KMS-11 (cell line): ENCODE measurements around the gene LSG1.

ENCODE experiments used
- H2AFZ ChIP-seq: fragments of 200-600 bp; sonication (generic); 2 replicates; pipeline ENCODE4 v1.6.1; 2016; ENCODE audit warnings: antibody characterized with exemption, mixed run types, low read depth
- H3K27ac ChIP-seq: fragments of 200-600 bp; sonication (generic); 2 replicates; pipeline ENCODE4 v1.6.1; 2016; ENCODE audit warnings: mild to moderate bottlenecking, mixed run types
- H3K27me3 ChIP-seq: fragments of 200-600 bp; sonication (generic); 2 replicates; pipeline ENCODE4 v1.6.1; 2017; ENCODE audit warnings: mild to moderate bottlenecking, low read depth, mixed run types, moderate library complexity; ENCODE audit not compliant: insufficient read depth
- H3K36me3 ChIP-seq: fragments of 200-600 bp; sonication (generic); 2 replicates; pipeline ENCODE4 v1.6.1; 2017; ENCODE audit warnings: mild to moderate bottlenecking, mixed run types; ENCODE audit not compliant: insufficient read depth
- H3K4me1 ChIP-seq: fragments of 200-600 bp; sonication (generic); 2 replicates; pipeline ENCODE4 v1.6.1; 2016; ENCODE audit warnings: mild to moderate bottlenecking, low read depth, mixed run types; ENCODE audit not compliant: poor library complexity, severe bottlenecking
- H3K4me2 ChIP-seq: fragments of 200-600 bp; sonication (generic); 2 replicates; pipeline ENCODE4 v1.7.0; 2016; ENCODE audit warnings: mild to moderate bottlenecking, mixed run types
- H3K4me3 ChIP-seq: fragments of 200-600 bp; sonication (generic); IDR thresholded peaks from 2 replicates; pipeline ENCODE4 v1.6.1; 2017; ENCODE audit warnings: low read depth, low read length, mixed read lengths; ENCODE audit not compliant: insufficient read depth
- H3K79me2 ChIP-seq: fragments of 200-600 bp; sonication (generic); 2 replicates; pipeline ENCODE4 v1.6.1; 2016; ENCODE audit warnings: low read depth, mixed run types; ENCODE audit not compliant: insufficient read depth
- H3K9ac ChIP-seq: fragments of 200-600 bp; sonication (generic); 2 replicates; pipeline ENCODE4 v1.6.1; 2016; ENCODE audit warnings: mild to moderate bottlenecking, mixed run types
- H4K20me1 ChIP-seq: fragments of 200-600 bp; sonication (generic); 2 replicates; pipeline ENCODE4 v1.6.1; 2016; ENCODE audit warnings: mild to moderate bottlenecking, mixed run types; ENCODE audit not compliant: insufficient read depth
- CTCF ChIP-seq: fragments of 200-600 bp; sonication (generic); conservative IDR thresholded peaks from 2 replicates; pipeline ENCODE4 v1.6.1; 2017; ENCODE audit warnings: low read depth, mild to moderate bottlenecking, antibody characterized with exemption, low read length, moderate library complexity, mixed read lengths

LSG1 gene

DNA sequence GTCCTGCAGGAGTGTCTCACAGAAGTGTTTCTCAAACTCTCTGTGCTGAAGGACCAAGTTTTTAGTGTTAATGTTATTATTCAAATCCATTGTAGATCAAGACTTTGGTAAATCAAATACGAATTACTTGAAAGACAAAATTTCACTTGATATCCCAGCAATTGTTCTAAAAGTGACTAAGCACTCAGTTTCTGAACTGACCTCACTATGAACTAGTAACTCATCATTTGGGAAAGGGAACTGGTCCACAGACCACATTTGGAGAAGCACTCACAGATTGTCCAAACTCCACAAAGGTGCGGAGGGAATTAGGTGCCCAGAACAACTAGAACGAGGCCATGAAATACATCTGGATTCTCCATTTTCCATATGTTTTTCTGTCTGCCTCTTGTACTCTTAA, 39.3 kb upstream of the LSG1 start:
- no peak overlapping the region for H2AFZ ChIP-seq
- H3K27me3 ChIP-seq: no peaks in the 10 kb centered on the region

DNA sequence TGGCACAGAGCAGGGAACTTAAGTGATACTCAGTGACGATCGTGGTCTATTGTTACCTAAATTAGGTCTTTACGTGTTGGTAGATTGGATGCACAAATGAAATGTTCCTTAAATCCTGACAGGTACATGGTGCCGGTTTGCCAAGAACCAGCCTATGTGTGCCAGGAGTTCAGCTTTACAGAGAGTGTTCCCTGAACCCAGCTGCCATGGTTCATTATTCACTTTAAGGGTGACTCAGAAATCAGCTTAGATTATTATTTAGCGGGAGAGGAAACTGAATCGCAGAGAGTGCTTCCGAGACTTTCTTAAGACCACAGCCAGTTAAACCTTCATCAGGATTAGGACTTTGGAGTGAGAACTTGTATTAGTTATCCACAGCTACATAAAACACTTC, 35.2 kb upstream of the LSG1 start:
- Histone ChIP-seq H3K4me3 (no peak overlapping the region), H3K9ac (no peak overlapping the region), H3K4me1 (no peaks in the 10 kb centered on the region), H3K27me3 (no peaks in the 10 kb centered on the region), H3K4me2 (no peak overlapping the region), H3K36me3 (no peaks in the 10 kb centered on the region), H3K79me2 (no peaks in the 10 kb centered on the region), H4K20me1 (no peaks in the 10 kb centered on the region), H2AFZ (no peak overlapping the region), H3K27ac (no peak overlapping the region)
- no peak for TF ChIP-seq CTCF

More for the DNA sequence above, 39.3 kb upstream of the LSG1 start:
- no peaks in the 10 kb centered on the region for H3K36me3 ChIP-seq
- no peaks in the 10 kb centered on the region for H3K4me1 ChIP-seq
- no peak overlapping the region for H3K9ac ChIP-seq
- H4K20me1 ChIP-seq: no peaks in the 10 kb centered on the region
- H3K27ac ChIP-seq: no peak overlapping the region
- H3K4me2 ChIP-seq: no peak overlapping the region
- no peak overlapping the region for H3K4me3 ChIP-seq
- H3K79me2 ChIP-seq: no peaks in the 10 kb centered on the region
- no peak for TF ChIP-seq CTCF

GRCh38 chr3:194705761-194706160, 33.8 kb upstream of the LSG1 start:
- Histone ChIP-seq H3K27me3 (no peaks in the 10 kb centered on the region), H3K36me3 (no peaks in the 10 kb centered on the region), H2AFZ (no peak overlapping the region), H3K4me2 (no peak overlapping the region), H4K20me1 (no peaks in the 10 kb centered on the region), H3K9ac (no peak overlapping the region), H3K4me1 (no peaks in the 10 kb centered on the region), H3K4me3 (no peak overlapping the region), H3K27ac (no peak overlapping the region), H3K79me2 (no peaks in the 10 kb centered on the region)
- no peak for TF ChIP-seq CTCF

DNA sequence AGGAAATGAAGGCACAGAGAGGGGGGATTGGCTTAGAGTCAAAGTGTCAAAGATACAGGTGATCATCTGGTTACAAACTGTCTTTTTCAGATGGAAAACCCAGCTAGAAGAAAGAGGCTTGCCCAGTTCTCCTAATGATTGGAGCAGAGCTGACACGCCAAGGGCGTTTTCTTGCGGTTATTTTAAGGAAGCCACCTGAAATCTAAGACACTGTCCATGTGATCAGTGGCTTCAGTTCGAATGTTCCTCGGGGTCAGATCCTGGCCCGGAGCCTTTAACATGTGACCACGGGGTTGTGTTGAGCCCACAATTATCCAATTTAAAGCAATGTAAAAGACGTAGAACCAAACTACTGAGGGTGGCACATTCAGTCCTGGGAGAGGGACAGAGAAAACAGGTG, 33.2 kb upstream of the LSG1 start:
- H4K20me1 ChIP-seq: no peaks in the 10 kb centered on the region
- H3K79me2 ChIP-seq: no peaks in the 10 kb centered on the region
- no peak overlapping the region for H3K4me2 ChIP-seq
- no peak overlapping the region for H2AFZ ChIP-seq
- H3K4me1 ChIP-seq: no peaks in the 10 kb centered on the region
- TF ChIP-seq CTCF: no peak
- no peaks in the 10 kb centered on the region for H3K27me3 ChIP-seq
- no peaks in the 10 kb centered on the region for H3K36me3 ChIP-seq
- no peak overlapping the region for H3K27ac ChIP-seq
- no peak overlapping the region for H3K9ac ChIP-seq
- no peak overlapping the region for H3K4me3 ChIP-seq

GRCh38 chr3:194702545-194702944, 30.6 kb upstream of the LSG1 start:
- Histone ChIP-seq H3K79me2 (no peaks in the 10 kb centered on the region), H2AFZ (no peak overlapping the region), H3K36me3 (no peaks in the 10 kb centered on the region), H3K4me2 (no peak overlapping the region), H3K9ac (no peak overlapping the region), H3K27ac (no peak overlapping the region), H3K27me3 (no peaks in the 10 kb centered on the region), H4K20me1 (no peaks in the 10 kb centered on the region), H3K4me3 (no peak overlapping the region), H3K4me1 (no peaks in the 10 kb centered on the region)
- no peak for TF ChIP-seq CTCF
